Progenitor cell of endocrine pancreas (in vitro differentiated cells): ENCODE data around the gene AFDN. TPM values are rescaled to one million over a fixed set of nuclear protein-coding genes. Genes with fewer than 3 reads are reported as not detected.

Experiments
- DNase-seq: peaks from one replicate; pipeline ENCODE4 v3.0.0; 2021; ENCODE audit warnings: low spot score; ENCODE audit not compliant: unreplicated experiment
- H3K27ac Mint-ChIP-seq: 2 replicates; pipeline ENCODE4 v1.8.0; 2021; ENCODE audit warnings: mild to moderate bottlenecking, moderate library complexity, mixed read lengths
- H3K27me3 Mint-ChIP-seq: 2 replicates; pipeline ENCODE4 v1.8.0; 2021; ENCODE audit warnings: mixed read lengths
- H3K36me3 Mint-ChIP-seq: 2 replicates; pipeline ENCODE4 v1.8.0; 2022; ENCODE audit warnings: mixed read lengths; ENCODE audit not compliant: insufficient read depth
- H3K4me1 Mint-ChIP-seq: 2 replicates; pipeline ENCODE4 v1.8.0; 2021; ENCODE audit warnings: low read depth, mixed read lengths
- H3K4me3 Mint-ChIP-seq: 2 replicates; pipeline ENCODE4 v1.8.0; 2021; ENCODE audit warnings: low read depth, mild to moderate bottlenecking, moderate library complexity, mixed read lengths
- H3K9me3 Mint-ChIP-seq: 2 replicates; pipeline ENCODE4 v1.8.0; 2021; ENCODE audit warnings: low read depth, mixed read lengths
- total RNA-seq: library from RNA; stranded (reverse); gene quantifications from 2 replicates; pipeline ENCODE4 v1.2.1, GENCODE V29; 2021
- TF ChIP-seq, protein P1 (sequence below): fragments of 200-600 bp; sonication (generic); IDR thresholded peaks from one replicate; pipeline ENCODE4 v1.5.0; 2021; ENCODE audit warnings: antibody characterized with exemption, mild to moderate bottlenecking; ENCODE audit not compliant: unreplicated experiment

AFDN gene
- total RNA-seq, 1 donor from 2014 or later = 423 TPM

GRCh38 chr6:167833396-167833763 is 6.7 kb downstream of the AFDN start:
- peaks cover 7% of the 10 kb centered on the region for H3K36me3 Mint-ChIP-seq
- H3K27me3 Mint-ChIP-seq = no peaks in the 10 kb centered on the region
- H3K4me1 Mint-ChIP-seq = peaks cover 63% of the 10 kb centered on the region
- TF ChIP-seq, protein P1, sequence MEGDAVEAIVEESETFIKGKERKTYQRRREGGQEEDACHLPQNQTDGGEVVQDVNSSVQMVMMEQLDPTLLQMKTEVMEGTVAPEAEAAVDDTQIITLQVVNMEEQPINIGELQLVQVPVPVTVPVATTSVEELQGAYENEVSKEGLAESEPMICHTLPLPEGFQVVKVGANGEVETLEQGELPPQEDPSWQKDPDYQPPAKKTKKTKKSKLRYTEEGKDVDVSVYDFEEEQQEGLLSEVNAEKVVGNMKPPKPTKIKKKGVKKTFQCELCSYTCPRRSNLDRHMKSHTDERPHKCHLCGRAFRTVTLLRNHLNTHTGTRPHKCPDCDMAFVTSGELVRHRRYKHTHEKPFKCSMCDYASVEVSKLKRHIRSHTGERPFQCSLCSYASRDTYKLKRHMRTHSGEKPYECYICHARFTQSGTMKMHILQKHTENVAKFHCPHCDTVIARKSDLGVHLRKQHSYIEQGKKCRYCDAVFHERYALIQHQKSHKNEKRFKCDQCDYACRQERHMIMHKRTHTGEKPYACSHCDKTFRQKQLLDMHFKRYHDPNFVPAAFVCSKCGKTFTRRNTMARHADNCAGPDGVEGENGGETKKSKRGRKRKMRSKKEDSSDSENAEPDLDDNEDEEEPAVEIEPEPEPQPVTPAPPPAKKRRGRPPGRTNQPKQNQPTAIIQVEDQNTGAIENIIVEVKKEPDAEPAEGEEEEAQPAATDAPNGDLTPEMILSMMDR = no peak
- no peak overlapping the region for H3K4me3 Mint-ChIP-seq
- no peaks in the 10 kb centered on the region for H3K9me3 Mint-ChIP-seq
- peak overlapping the region; percentile 91 for H3K27ac Mint-ChIP-seq
- no peak for DNase-seq

- TF ChIP-seq, protein P1 = no peak
- Mint-ChIP-seq H3K36me3 (peaks cover 5% of the 10 kb centered on the region), H3K4me3 (no peak overlapping the region), H3K27me3 (no peaks in the 10 kb centered on the region), H3K4me1 (peaks cover 48% of the 10 kb centered on the region), H3K27ac (peak overlapping the region; percentile 41), H3K9me3 (no peaks in the 10 kb centered on the region)
- no peak for DNase-seq
These were observed 8.5 kb downstream of the AFDN start for GRCh38 chr6:167835260-167835659.

GRCh38 chr6:167836721-167837120 is 10.0 kb downstream of the AFDN start:
- Mint-ChIP-seq H3K4me1 (peaks cover 39% of the 10 kb centered on the region), H3K4me3 (no peak overlapping the region), H3K36me3 (no peaks in the 10 kb centered on the region), H3K9me3 (no peaks in the 10 kb centered on the region), H3K27me3 (no peaks in the 10 kb centered on the region), H3K27ac (no peak overlapping the region)
- TF ChIP-seq, protein P1 = no peak
- no peak for DNase-seq

DNA sequence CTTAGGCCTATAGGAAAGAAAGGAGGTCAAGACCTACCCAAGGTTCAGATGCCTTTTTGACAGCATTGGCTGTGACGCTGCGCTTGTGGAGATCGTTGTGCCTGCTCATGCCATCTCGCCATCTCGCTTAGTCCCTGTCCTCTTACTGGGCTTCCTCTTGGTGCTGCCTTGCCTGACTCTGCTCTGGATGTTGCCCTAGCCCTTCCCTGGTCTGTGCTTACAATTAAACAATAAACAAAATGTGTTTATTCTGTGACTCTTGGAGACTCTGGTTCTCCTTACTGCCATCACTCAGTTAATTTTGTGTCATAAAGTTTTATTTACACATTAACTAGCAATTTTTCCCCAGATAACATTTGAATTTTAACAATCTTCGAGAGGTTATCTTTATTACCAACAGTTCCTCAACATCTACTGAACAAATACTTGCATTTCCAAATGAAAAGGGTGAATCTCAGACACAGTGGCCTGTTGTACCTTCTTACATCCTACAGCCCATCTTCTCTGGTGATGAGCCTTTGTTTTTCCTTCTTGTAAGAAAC is 11.6 kb downstream of the AFDN start:
- H3K27me3 Mint-ChIP-seq = no peaks in the 10 kb centered on the region
- H3K4me3 Mint-ChIP-seq = no peak overlapping the region
- TF ChIP-seq, protein P1 = no peak
- H3K27ac Mint-ChIP-seq = no peak overlapping the region
- no peaks in the 10 kb centered on the region for H3K9me3 Mint-ChIP-seq
- no peaks in the 10 kb centered on the region for H3K36me3 Mint-ChIP-seq
- DNase-seq = no peak
- H3K4me1 Mint-ChIP-seq = peaks cover 26% of the 10 kb centered on the region

GRCh38 chr6:167839343-167839742 is 12.6 kb downstream of the AFDN start:
- no peaks in the 10 kb centered on the region for H3K36me3 Mint-ChIP-seq
- H3K27me3 Mint-ChIP-seq = no peaks in the 10 kb centered on the region
- H3K4me1 Mint-ChIP-seq = peaks cover 23% of the 10 kb centered on the region
- no peak overlapping the region for H3K4me3 Mint-ChIP-seq
- H3K27ac Mint-ChIP-seq = no peak overlapping the region
- TF ChIP-seq, protein P1 = no peak
- no peaks in the 10 kb centered on the region for H3K9me3 Mint-ChIP-seq
- no peak for DNase-seq
